Neural progenitor cell (in vitro differentiated cells): ENCODE results near the gene PRR16. TPM values are rescaled to one million over a fixed set of nuclear protein-coding genes. Genes with fewer than 3 reads are reported as not detected.

Experiments used
- DNase-seq: peaks from one replicate; pipeline ENCODE4 v3.0.0-alpha.2; 2016; ENCODE audit warnings: low spot score
- H2AFZ ChIP-seq: fragments of 200-600 bp; sonication (generic); replicated peaks from 2 replicates; pipeline ENCODE4 v1.6.1; 2016; ENCODE audit warnings: antibody characterized with exemption
- H3F3A ChIP-seq: fragments of 200-600 bp; sonication (generic); 2 replicates; pipeline ENCODE4 v1.6.1; 2016; ENCODE audit warnings: antibody characterized with exemption, low read depth
- H3K27ac ChIP-seq: fragments of 200-600 bp; sonication (generic); 2 replicates; pipeline ENCODE4 v1.5.1; 2016; ENCODE audit warnings: mild to moderate bottlenecking
- H3K27me3 ChIP-seq: fragments of 200-600 bp; sonication (generic); 2 replicates; pipeline ENCODE4 v1.6.1; 2016; ENCODE audit warnings: mild to moderate bottlenecking, moderate library complexity
- H3K36me3 ChIP-seq: fragments of 200-600 bp; sonication (generic); 2 replicates; pipeline ENCODE4 v1.5.1; 2016
- H3K4me1 ChIP-seq: fragments of 200-600 bp; sonication (generic); 2 replicates; pipeline ENCODE4 v1.6.1; 2016; ENCODE audit warnings: mixed run types
- H3K4me2 ChIP-seq: fragments of 200-600 bp; sonication (generic); 2 replicates; pipeline ENCODE4 v1.6.1; 2016
- H3K4me3 ChIP-seq: fragments of 200-600 bp; sonication (generic); 2 replicates; pipeline ENCODE4 v1.5.1; 2016
- H3K79me2 ChIP-seq: fragments of 200-600 bp; sonication (generic); 2 replicates; pipeline ENCODE4 v1.6.1; 2016; ENCODE audit warnings: low read depth
- H3K9ac ChIP-seq: fragments of 200-600 bp; sonication (generic); 2 replicates; pipeline ENCODE4 v1.6.1; 2016
- H3K9me3 ChIP-seq: fragments of 200-600 bp; sonication (generic); 2 replicates; pipeline ENCODE4 v1.5.1; 2016; ENCODE audit warnings: low read depth
- H4K20me1 ChIP-seq: fragments of 200-600 bp; sonication (generic); 2 replicates; pipeline ENCODE4 v1.6.1; 2016; ENCODE audit warnings: low read depth
- H3K27ac Mint-ChIP-seq: 3 replicates; pipeline ENCODE4 v1.8.0; 2021; ENCODE audit warnings: mixed read lengths
- H3K27me3 Mint-ChIP-seq: 2 replicates; pipeline ENCODE4 v1.8.0; 2022; ENCODE audit warnings: low read depth, mild to moderate bottlenecking, inconsistent platforms, moderate library complexity, mixed read lengths; ENCODE audit not compliant: insufficient read depth
- H3K36me3 Mint-ChIP-seq: 3 replicates; pipeline ENCODE4 v1.8.0; 2021; ENCODE audit warnings: mixed read lengths
- H3K4me1 Mint-ChIP-seq: 3 replicates; pipeline ENCODE4 v1.8.0; 2021; ENCODE audit warnings: mixed read lengths
- H3K4me3 Mint-ChIP-seq: 3 replicates; pipeline ENCODE4 v1.8.0; 2021; ENCODE audit warnings: mild to moderate bottlenecking, moderate library complexity, mixed read lengths
- H3K9me3 Mint-ChIP-seq: 3 replicates; pipeline ENCODE4 v1.8.0; 2020; ENCODE audit warnings: mixed read lengths
- EZH2 ChIP-seq: fragments of 200-600 bp; sonication (generic); IDR thresholded peaks from 2 replicates; pipeline ENCODE4 v1.6.1; 2017; ENCODE audit warnings: antibody characterized with exemption, mild to moderate bottlenecking, moderate library complexity
- EZH2phosphoT487 ChIP-seq: fragments of 200-600 bp; sonication (generic); IDR thresholded peaks from 2 replicates; pipeline ENCODE4 v1.6.1; 2017; ENCODE audit warnings: antibody characterized with exemption
- total RNA-seq: library from RNA; depleted of rRNA; stranded (reverse); fragments of >200 nt; gene quantifications from 2 replicates; pipeline ENCODE4 v1.2.3, GENCODE V29; 2015; ENCODE audit warnings: low replicate concordance
- TF ChIP-seq, protein P1 (sequence below): fragments of 200-600 bp; sonication (generic); IDR thresholded peaks from 2 replicates; pipeline ENCODE4 v1.5.1; 2017; ENCODE audit warnings: antibody characterized with exemption, mild to moderate bottlenecking

PRR16 gene
- total RNA-seq, 1 donor from 2014 or later, result not detected

DNA sequence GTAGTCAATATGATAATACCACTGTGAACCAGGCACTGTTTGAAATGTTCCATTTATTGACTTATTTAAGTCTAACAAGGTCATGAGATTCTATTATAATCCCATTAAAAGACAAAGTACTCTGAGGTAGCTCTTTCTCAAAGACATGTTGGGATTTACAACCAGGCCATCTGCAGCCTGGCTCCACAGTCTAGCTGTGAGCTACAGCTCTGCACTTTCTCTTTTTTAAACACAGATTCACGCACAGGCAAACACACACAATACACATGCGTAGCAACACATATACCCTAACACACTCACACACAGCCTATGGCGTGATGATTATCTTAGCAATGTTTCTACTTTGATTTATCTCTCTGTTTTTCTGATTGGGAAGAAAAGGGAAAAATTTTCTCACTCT lies 174.3 kb downstream of the PRR16 start:
- Histone ChIP-seq H3K79me2 (no peaks in the 10 kb centered on the region), H3K27ac (no peak overlapping the region), H3K36me3 (no peaks in the 10 kb centered on the region), H2AFZ (no peak overlapping the region), H3K9me3 (no peaks in the 10 kb centered on the region), H3F3A (no peaks in the 10 kb centered on the region), H3K9ac (no peak overlapping the region), H4K20me1 (no peaks in the 10 kb centered on the region), H3K27me3 (no peaks in the 10 kb centered on the region), H3K4me2 (no peak overlapping the region), H3K4me1 (no peaks in the 10 kb centered on the region), H3K4me3 (no peak overlapping the region)
- H3K4me1 Mint-ChIP-seq, result no peaks in the 10 kb centered on the region
- DNase-seq, result no peak
- no peak overlapping the region for H3K27ac Mint-ChIP-seq
- TF ChIP-seq EZH2 (no peak), EZH2phosphoT487 (no peak)
- TF ChIP-seq, protein P1, sequence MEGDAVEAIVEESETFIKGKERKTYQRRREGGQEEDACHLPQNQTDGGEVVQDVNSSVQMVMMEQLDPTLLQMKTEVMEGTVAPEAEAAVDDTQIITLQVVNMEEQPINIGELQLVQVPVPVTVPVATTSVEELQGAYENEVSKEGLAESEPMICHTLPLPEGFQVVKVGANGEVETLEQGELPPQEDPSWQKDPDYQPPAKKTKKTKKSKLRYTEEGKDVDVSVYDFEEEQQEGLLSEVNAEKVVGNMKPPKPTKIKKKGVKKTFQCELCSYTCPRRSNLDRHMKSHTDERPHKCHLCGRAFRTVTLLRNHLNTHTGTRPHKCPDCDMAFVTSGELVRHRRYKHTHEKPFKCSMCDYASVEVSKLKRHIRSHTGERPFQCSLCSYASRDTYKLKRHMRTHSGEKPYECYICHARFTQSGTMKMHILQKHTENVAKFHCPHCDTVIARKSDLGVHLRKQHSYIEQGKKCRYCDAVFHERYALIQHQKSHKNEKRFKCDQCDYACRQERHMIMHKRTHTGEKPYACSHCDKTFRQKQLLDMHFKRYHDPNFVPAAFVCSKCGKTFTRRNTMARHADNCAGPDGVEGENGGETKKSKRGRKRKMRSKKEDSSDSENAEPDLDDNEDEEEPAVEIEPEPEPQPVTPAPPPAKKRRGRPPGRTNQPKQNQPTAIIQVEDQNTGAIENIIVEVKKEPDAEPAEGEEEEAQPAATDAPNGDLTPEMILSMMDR, result no peak
- H3K9me3 Mint-ChIP-seq, result no peaks in the 10 kb centered on the region
- no peaks in the 10 kb centered on the region for H3K27me3 Mint-ChIP-seq
- H3K4me3 Mint-ChIP-seq, result no peak overlapping the region
- no peaks in the 10 kb centered on the region for H3K36me3 Mint-ChIP-seq

DNA sequence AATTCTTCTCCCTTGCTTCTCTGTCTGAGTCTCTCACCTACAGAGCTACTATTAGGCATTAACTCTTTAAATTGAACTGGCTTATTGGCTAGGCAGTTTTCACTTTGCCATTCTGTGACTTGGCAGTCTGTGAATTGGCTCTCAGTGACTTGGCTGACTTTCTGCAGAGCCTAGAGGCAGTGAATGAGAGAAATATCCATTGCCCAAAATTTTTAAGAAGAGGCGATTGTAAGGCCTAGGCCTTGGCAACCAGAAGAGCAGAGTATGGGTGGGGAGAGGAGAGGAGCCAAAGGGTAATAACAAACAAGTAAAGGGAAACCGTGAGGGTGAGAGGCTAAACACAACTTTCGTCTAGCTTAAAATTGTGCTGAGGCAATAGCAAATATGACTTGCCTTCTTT lies 176.7 kb downstream of the PRR16 start:
- Histone ChIP-seq H3K27ac (no peak overlapping the region), H2AFZ (no peak overlapping the region), H3K4me3 (no peak overlapping the region), H3K36me3 (no peaks in the 10 kb centered on the region), H4K20me1 (no peaks in the 10 kb centered on the region), H3K9ac (no peak overlapping the region), H3K27me3 (no peaks in the 10 kb centered on the region), H3F3A (no peaks in the 10 kb centered on the region), H3K4me1 (no peaks in the 10 kb centered on the region), H3K9me3 (no peaks in the 10 kb centered on the region), H3K4me2 (no peak overlapping the region), H3K79me2 (no peaks in the 10 kb centered on the region)
- no peak overlapping the region for H3K27ac Mint-ChIP-seq
- H3K36me3 Mint-ChIP-seq, result no peaks in the 10 kb centered on the region
- TF ChIP-seq EZH2phosphoT487 (no peak), EZH2 (no peak)
- TF ChIP-seq, protein P1, result no peak
- no peak overlapping the region for H3K4me3 Mint-ChIP-seq
- no peaks in the 10 kb centered on the region for H3K27me3 Mint-ChIP-seq
- DNase-seq, result no peak
- no peaks in the 10 kb centered on the region for H3K4me1 Mint-ChIP-seq
- no peaks in the 10 kb centered on the region for H3K9me3 Mint-ChIP-seq

DNA sequence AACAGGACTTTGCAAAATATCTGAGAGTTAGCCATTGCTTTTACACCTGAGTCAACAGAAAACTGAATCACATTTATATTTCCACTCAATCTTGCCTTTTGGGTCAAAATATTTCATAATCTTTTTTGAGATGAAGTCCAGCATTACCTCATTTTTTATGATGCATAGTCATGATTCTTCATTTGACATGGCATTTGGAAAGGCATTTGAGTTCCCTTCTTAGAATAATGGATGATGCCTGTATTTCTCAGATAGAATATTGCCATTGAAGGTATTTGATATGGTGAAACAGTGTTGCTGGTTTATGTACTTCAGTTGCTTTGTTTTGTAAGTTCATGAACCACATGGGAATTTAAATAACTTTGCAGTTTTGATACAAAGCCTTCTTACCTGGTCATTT lies 180.4 kb downstream of the PRR16 start:
- no peaks in the 10 kb centered on the region for H4K20me1 ChIP-seq
- H3K27me3 ChIP-seq, result no peaks in the 10 kb centered on the region
- Mint-ChIP-seq H3K9me3 (no peaks in the 10 kb centered on the region), H3K36me3 (no peaks in the 10 kb centered on the region), H3K27me3 (no peaks in the 10 kb centered on the region), H3K4me1 (no peaks in the 10 kb centered on the region), H3K4me3 (no peak overlapping the region), H3K27ac (no peak overlapping the region)
- no peak overlapping the region for H3K27ac ChIP-seq
- H3F3A ChIP-seq, result no peaks in the 10 kb centered on the region
- no peaks in the 10 kb centered on the region for H3K36me3 ChIP-seq
- no peak overlapping the region for H3K4me2 ChIP-seq
- H3K9ac ChIP-seq, result no peak overlapping the region
- H3K4me1 ChIP-seq, result no peaks in the 10 kb centered on the region
- no peaks in the 10 kb centered on the region for H3K9me3 ChIP-seq
- no peak for DNase-seq
- no peak overlapping the region for H3K4me3 ChIP-seq
- no peak overlapping the region for H2AFZ ChIP-seq
- no peaks in the 10 kb centered on the region for H3K79me2 ChIP-seq
- TF ChIP-seq EZH2 (no peak), EZH2phosphoT487 (no peak)
- TF ChIP-seq, protein P1, result no peak
